ENCODE measurements around the gene DMAP1.

DNA sequence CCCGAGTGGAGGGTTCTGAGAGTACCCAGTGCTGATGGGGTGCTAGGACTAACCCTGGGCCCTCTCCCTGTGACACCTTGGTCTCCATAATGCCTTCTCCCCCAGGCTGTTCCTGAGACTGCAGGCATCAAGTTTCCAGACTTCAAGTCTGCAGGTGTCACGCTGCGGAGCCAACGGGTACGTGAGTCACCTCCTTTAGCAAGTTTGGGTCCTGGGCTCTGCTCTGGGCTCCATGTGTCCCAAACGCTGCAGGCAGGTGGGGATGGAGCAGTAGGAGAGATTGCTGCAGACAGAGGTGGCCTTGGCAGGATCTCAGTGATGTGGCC, 6.0 kb downstream of the DMAP1 start:
- TF ChIP-seq, protein P1, sequence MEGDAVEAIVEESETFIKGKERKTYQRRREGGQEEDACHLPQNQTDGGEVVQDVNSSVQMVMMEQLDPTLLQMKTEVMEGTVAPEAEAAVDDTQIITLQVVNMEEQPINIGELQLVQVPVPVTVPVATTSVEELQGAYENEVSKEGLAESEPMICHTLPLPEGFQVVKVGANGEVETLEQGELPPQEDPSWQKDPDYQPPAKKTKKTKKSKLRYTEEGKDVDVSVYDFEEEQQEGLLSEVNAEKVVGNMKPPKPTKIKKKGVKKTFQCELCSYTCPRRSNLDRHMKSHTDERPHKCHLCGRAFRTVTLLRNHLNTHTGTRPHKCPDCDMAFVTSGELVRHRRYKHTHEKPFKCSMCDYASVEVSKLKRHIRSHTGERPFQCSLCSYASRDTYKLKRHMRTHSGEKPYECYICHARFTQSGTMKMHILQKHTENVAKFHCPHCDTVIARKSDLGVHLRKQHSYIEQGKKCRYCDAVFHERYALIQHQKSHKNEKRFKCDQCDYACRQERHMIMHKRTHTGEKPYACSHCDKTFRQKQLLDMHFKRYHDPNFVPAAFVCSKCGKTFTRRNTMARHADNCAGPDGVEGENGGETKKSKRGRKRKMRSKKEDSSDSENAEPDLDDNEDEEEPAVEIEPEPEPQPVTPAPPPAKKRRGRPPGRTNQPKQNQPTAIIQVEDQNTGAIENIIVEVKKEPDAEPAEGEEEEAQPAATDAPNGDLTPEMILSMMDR (IDR thresholded peaks at IDR 0.05): no peak
- TF ChIP-seq POLR2AphosphoS5 (IDR thresholded peaks at IDR 0.05; ENCODE audit: low read depth, low read length) (no peak), SIN3A (IDR thresholded peaks at IDR 0.05; ENCODE audit: borderline replicate concordance, insufficient read depth, low read depth, low read length) (no peak)
- TF ChIP-seq, protein P2, sequence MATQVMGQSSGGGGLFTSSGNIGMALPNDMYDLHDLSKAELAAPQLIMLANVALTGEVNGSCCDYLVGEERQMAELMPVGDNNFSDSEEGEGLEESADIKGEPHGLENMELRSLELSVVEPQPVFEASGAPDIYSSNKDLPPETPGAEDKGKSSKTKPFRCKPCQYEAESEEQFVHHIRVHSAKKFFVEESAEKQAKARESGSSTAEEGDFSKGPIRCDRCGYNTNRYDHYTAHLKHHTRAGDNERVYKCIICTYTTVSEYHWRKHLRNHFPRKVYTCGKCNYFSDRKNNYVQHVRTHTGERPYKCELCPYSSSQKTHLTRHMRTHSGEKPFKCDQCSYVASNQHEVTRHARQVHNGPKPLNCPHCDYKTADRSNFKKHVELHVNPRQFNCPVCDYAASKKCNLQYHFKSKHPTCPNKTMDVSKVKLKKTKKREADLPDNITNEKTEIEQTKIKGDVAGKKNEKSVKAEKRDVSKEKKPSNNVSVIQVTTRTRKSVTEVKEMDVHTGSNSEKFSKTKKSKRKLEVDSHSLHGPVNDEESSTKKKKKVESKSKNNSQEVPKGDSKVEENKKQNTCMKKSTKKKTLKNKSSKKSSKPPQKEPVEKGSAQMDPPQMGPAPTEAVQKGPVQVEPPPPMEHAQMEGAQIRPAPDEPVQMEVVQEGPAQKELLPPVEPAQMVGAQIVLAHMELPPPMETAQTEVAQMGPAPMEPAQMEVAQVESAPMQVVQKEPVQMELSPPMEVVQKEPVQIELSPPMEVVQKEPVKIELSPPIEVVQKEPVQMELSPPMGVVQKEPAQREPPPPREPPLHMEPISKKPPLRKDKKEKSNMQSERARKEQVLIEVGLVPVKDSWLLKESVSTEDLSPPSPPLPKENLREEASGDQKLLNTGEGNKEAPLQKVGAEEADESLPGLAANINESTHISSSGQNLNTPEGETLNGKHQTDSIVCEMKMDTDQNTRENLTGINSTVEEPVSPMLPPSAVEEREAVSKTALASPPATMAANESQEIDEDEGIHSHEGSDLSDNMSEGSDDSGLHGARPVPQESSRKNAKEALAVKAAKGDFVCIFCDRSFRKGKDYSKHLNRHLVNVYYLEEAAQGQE (IDR thresholded peaks at IDR 0.05; ENCODE audit: insufficient read depth in 1 of 2, low read depth in 2 of 2, low read length in 1 of 2): no peak

Data from Panc1 (cell line).